GM21390 (cell line): ENCODE data around the gene ITGB7.
"Not testable (repeated sequence)": the region's sequence is repeated elsewhere in the genome, so short reads cannot be mapped to it uniquely, and the experiment has no call there.

Experiments
- ATAC-seq: cut with Tn5 transposase; IDR thresholded peaks from one replicate; pipeline ENCODE4 v1.9.1; 2021; ENCODE audit not compliant: unreplicated experiment

The ITGB7 gene

GRCh38 chr12:53180220-53180930 is 26.7 kb downstream of the ITGB7 start, which contains the start of the genes CSAD and ZNF740:
CSAD (minus strand) TSS chr12:53180925; CDS start chr12:53173470, 7,455 bp downstream.
ZNF740 (plus strand) TSS chr12:53180722; CDS start chr12:53181984, 1,262 bp downstream.
- peak; percentile 92 for ATAC-seq

GRCh38 chr12:53179687-53180219 is 27.3 kb downstream of the ITGB7 start:
- peak; percentile 6 for ATAC-seq

DNA sequence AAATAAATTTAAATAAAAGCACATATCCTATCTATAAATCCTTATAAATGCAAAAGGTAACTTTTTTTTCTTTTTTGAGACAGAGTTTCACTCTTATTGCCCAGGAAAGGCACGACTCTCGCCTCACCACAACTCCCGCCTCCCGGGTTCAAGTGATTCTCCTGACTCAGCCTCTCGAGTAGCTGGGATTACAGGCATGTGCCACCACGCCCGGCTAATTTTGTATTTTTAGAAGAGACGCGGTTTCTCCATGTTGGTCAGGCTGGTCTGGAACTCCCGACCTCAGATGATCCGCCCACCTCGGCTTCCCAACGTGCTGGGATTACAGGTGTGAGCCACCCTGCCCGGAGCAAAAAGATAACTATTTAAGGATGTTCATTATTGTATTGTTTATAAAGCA is 28.2 kb downstream of the ITGB7 start:
- not testable (repeated sequence) for ATAC-seq

- ATAC-seq, result not testable (repeated sequence)
Observed at GRCh38 chr12:53177447-53177846, 29.6 kb downstream of the ITGB7 start.

- no peak for ATAC-seq
Observed at GRCh38 chr12:53176750-53177149, 30.3 kb downstream of the ITGB7 start.

- ATAC-seq, result no peak
Observed at GRCh38 chr12:53174881-53175491, 32.1 kb downstream of the ITGB7 start.

DNA sequence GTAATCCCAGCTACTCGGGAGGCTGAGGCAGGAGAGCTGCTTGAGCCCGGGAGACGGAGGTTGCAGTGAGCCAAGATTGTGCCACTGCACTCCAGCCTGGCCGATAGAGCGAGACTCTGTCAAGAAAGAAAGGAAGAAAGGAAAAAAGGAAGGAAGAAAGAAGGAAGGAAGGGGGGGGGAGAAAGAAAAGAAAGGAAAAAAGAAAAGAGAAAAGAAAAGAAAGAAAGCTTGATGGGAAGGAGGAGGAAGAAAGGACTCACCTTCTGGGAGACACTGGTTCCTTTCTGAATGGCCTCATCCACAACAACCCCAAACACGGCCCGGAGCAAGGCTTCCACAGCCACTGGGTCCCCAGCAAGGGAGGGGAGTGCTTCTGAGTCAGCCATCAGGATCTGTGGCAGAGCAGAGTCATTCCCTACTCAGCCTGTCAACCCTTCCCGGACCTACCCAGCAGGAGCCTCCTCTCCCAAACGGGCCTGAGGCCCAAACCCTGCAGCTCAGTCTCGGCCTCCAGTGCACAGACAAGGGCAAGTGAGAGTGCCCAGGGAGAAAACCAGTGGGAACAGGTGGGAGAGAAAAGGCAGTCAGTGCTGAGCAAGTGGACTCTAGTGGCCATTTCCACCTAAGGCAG is 33.9 kb downstream of the ITGB7 start:
- no peak for ATAC-seq

DNA sequence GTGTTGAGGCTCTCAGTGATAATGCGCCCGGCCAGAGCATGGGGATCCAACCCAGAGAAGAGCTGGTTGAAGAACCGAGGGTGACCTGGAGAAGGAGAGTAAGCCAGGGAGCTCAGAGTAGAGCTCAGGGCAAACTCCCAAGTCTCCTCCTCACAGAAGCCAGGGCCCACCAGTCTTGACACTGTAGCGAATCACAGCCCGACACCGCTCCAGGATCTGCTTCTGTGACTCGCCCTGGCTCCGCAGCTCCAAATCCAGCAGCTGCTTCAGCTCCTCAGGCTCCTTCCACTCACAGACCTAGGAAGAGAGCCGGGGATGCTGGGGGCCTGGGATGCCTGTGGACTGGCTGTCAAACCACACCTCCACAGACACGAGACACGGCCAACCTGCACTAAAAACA is 34.7 kb downstream of the ITGB7 start:
- no peak for ATAC-seq

DNA sequence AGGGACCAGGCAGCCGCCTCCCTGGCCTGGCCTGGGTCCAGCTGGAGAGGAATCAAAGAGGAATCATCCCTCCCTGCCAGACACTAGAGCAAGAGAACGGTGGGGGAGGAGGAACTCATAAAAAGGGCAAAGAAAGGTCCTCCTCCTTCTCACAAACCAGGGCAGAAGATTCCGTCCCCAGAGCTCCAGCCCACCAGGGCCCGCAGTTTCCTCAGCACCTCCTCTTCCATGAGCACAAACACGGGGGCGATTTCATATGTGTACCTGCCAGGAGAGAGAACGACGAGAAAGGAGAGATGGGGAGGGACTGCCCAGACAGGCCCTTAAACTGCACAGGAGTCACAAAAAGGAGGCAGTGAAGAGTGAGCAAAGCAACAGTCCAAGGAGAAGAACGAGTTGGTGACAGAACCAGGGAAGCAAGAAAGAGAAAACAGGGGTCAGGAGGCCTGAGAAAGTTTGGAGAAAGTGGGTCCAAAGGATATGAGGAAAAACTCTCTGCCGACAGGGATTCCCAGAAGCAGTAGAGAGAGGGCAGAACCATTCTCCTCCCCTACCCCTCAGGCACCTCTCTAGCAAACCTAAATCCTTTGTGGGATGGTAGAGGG is 35.2 kb downstream of the ITGB7 start:
- no peak for ATAC-seq

GRCh38 chr12:53170876-53171724 is 36.0 kb downstream of the ITGB7 start:
- no peak for ATAC-seq

DNA sequence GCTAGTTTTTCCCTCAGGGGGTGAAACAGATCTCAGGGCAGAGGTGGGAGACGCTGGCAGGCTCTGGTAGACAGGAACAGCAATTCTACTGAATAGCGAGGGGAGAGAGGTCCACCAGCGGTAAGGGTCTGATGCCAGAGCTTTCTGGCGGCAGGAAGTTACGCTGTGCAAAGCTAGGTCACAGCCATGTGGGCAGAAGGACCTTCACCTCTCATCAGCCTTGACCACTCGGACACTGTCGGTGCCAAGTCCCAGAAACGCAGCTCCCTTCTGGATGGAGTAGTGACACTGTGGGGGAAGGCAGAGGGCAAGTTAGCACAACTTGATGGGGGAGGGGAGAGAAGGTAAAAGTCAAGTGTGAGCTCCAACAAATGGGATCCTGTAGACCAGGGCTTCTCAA is 36.8 kb downstream of the ITGB7 start:
- no peak for ATAC-seq

DNA sequence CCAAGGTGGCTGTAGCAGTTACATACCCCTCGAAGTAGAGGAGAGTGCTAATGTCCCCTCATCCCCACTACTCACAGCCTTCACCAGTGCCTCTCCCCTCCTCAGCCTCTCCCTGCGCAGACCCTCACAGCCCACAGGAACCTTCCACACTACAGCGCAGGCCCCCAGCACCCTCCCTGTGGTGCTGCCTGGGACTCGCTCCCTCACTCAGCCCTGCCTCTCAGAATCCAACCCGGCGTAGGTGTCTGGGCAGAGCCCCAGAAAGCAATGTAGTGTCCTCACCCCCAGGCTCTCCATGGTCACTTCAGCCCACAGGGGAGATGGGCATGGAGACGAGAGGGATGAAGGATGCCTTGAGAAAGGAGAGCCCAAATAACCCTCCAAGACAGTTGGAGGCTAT is 37.4 kb downstream of the ITGB7 start:
- no peak for ATAC-seq

- no peak for ATAC-seq
Observed at GRCh38 chr12:53166837-53167236, 40.2 kb downstream of the ITGB7 start.

DNA sequence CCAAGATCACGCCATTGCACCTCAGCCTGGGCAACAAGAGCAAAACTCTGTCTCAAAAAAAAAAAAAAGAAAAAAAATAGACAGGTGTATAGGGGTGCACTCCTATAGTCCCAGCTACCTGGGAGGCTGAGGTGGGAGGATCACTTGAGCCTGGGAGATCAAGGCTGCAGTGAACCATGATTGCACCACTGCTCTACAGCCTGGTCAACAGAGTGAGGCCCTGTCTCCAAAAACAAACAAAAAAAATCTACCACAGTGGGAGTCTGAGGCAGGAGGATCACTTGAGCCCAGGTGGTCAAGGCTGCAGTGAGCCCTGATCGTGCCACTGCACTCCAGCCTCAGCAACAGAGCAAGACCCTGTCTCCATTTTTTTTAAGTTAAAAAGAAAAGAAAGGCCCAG is 44.0 kb downstream of the ITGB7 start:
- ATAC-seq, result not testable (repeated sequence)

DNA sequence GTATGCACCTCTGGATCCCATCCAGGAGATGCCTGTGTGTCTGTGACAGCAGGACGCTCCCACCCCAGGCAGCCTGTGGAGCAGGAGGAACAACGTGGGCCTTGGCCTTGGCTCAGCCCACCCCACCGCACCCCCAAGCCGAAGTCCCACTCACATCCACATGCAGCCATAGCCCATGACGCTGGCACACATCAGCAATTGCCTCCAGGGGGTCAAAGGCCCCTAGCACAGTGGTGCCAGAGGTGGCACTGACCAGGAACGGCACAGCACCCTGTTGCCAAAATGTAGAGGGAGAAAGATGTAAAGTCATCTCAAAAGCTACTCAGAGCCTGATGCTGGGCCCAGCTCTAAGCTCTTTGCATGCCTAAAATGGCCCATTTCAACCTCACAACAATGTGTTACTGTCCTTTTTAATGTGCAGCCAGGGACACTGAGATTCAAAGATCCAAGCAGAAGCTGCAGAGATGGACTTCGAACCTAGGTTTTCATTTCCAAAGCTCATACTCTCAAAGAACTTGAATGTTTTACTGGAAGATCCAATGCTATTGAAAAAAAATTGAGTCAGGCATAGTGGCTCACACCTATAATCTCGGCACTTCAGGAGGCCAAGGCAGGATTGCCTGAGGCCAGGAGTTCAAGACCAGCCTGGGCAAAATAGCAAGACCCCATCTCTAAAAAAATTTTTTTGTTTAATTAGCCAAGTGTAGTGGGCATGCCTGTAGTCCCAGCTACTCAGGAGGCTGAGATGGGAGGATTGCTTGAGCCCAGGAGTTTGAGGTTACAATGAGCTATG is 45.7 kb downstream of the ITGB7 start:
- ATAC-seq, result no peak

DNA sequence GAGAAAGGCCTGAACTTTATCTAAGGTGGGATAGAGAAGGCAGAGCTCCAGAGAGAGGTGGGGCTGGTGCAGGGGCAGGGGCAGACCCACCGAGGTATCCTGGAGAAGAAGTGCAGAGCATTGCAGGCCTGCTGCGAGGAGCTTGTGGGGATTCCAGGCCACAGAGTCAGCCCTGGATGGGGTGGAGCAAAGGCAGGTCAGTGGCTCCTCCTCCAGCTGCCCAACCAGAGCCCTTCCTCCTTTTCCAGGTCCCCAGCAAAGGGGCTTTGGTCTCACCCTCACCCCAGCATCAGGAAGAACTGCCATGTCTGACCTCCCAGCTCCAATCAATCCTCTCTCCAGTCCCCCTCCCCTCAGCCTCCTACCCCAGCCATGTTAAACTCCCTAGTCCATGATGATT is 46.4 kb downstream of the ITGB7 start:
- ATAC-seq, result no peak

DNA sequence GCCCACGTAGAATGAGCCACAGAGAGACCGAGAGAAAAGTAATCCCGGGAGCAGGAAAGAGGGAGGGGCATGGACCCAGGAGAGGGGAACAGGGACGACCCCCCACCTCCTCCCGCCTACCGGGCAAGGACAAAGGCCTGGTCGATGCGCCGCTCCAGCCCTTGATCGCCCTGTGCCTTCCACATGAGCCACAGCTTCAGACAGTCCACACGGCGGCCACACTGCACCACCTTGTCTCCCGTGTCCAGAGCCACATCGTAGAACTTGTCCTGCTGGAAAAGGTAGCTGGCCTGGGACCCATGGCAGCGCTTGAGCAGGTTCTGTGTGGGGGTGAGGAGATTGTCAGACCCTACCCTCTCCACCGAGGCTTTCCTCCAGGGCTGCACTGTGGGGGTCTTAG is 47.1 kb downstream of the ITGB7 start:
- ATAC-seq, result no peak

DNA sequence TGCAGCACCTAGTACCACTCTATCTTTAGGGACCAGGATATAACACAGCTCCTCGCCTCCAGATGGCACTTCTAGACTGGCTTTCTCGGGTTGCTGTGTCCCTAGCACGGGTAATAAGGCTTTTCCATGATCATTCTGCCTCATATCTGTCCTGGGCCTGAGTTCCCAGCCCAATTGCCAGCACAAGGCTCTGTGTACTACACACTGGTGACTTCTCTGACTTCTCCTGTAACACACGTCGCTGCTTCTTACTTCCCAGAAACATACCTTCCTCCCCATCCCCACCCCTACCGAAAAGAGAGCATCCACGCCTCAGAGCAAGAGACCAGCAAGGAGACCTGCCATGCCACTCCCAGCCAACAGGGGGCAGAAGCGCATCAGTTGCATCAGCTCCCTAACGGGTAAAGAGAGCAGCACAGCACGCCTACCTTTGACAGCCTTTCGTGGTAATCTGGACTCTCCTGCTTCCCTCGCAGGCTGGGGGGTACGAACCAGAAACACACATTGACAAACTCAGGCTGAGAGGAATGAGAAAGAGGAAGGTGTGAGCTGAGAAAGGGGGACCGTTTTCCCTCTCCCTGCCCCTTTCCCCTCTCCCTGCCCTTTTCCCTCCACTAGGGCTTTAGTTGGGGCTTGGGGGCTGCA is 47.7 kb downstream of the ITGB7 start:
- peak; percentile 78 for ATAC-seq

- no peak for ATAC-seq
Observed at GRCh38 chr12:53152390-53152789, 54.7 kb downstream of the ITGB7 start.
